NOMO-1 treated with dmso at 0.1 percent for 144 hours (cell line): ENCODE results near the gene SEC14L6.

ENCODE experiments used
- DNase-seq: peaks from one replicate; lab custom pipeline; 2025; ENCODE audit not compliant: unreplicated experiment; lab: John Stamatoyannopoulos, UW

SEC14L6 gene

DNA sequence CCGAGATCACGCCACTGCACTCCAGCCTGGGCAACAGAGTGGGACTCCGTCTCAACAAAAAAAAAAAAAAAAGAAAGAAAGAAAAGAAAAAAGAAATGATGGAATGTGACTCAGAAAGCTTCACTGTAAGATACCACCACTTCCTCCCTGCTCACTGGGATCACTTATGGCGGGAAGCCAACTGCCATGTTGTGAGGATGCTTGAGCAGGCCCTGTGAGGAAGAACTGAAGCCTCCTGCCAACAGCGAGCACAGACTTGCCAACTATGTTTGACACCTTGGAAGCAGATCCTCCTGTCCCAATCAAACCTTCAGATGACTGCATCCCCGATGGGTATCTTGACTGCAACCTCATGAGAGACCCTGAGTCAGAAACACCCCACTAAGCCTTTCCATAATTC, 8.3 kb downstream of the SEC14L6 start:
- DNase-seq: no peak

DNA sequence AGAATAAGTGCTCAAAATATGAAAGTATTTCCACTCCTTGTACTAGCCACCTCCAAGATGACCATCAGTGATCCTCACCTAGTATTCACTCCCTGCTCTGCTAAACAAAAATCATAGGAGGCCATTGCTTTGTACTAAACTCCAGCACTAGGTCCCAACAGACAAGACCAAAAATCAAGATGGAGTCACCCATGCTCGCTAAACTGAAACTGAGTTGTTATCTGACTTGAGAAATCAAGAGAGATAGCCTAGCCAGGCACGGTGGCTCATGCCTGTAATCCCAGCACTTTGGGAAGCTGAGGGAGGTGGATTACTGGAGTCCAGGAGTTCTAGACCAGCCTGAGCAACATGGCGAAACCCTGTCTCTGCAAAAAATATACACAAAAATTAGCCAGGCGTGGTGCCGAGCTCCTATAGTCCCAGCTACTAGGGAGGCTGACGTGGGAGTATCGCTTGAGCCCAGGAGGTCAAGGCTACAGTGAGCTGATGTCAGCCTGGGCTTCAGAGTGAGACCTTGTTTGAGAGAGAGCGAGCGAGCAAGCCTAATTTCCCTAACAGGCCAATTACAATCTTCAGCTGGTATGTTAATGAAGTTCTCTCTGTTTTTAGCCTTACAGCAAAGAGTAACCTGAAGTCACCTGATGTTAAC, 9.3 kb downstream of the SEC14L6 start:
- no peak for DNase-seq

DNA sequence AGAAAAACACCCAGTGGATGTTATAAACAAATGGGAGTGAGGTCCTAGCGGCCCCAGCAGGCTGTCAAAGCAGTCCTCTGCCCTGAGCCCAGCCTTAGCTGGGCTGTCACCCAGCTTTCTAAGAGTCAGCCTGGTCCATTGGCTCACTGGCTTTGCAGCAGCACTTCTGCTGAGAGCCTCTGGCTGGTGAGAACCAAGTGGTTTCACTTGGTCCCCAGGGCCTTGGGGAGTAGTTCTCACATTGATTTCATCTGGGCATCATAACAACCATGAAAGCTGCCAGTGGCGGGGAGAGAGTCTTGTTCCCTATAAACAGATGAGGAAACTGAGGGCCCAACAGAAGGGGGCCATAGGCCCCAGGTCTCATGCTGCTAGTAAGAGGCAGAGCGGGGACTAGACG, 11.4 kb downstream of the SEC14L6 start:
- DNase-seq: no peak

DNA sequence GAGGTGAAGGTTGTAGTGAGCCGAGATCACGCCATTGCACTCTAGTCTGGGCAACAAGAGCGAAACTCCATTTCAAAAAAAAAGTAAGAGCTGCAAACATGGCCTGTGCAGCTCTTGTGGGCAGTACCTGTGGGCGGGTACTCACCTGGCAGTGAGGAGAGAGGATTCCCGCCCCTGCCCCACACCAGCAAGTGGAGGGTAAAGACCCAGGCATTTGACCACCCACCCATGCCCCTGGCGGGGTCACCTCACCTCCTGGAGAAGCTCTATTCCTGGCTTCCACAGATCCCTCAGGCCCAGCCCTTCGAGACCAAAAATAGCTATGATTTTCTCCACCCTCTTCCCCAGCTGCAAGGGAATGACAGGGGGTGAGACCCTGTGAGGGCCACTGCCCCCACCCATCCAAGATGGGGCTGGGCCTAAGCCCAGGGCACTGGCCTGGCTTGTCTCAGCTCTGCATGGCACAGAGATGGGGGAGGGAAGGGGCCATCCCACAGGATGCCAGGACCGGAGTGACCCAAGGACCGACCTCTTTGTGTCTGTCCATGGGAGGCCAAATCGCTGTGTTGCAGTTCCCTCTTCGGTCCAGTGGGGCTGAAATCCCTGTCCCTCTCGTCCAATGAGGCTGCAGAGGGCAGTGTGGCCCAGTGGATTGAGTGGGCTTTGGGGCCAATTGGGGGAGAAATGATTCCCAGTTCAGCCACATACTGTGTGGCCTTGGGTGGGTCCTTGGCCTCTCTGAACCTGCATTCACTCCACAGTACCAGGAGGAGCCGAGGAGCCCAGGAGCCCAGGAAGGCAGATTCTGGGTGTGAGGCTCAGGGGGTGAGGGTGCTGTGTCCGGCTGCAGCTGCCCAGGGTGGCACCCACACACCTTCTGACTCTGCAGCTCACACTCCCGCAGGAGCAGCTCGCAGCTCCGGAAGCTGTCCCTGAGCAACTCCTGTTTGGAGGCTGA, 14.6 kb downstream of the SEC14L6 start:
- DNase-seq: no peak

DNA sequence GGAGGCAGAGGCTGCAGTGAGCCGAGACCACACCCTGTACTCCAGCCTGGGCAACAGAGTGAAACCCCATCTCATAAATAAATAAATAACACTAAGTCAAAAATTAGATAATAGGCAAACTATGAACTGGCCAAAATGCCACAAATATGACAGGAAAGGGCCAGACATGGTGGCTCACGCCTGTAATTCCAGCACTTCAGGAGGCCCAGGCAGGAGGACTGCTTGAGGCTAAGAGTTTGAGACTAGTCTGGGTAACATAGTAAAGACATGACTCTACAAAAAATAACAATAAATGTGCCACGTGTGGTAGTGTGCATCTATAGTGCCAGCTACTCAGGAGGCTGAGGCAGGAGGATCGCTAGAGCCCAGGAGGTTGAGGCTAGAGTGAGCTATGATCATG, 19.9 kb downstream of the SEC14L6 start:
- no peak for DNase-seq

DNA sequence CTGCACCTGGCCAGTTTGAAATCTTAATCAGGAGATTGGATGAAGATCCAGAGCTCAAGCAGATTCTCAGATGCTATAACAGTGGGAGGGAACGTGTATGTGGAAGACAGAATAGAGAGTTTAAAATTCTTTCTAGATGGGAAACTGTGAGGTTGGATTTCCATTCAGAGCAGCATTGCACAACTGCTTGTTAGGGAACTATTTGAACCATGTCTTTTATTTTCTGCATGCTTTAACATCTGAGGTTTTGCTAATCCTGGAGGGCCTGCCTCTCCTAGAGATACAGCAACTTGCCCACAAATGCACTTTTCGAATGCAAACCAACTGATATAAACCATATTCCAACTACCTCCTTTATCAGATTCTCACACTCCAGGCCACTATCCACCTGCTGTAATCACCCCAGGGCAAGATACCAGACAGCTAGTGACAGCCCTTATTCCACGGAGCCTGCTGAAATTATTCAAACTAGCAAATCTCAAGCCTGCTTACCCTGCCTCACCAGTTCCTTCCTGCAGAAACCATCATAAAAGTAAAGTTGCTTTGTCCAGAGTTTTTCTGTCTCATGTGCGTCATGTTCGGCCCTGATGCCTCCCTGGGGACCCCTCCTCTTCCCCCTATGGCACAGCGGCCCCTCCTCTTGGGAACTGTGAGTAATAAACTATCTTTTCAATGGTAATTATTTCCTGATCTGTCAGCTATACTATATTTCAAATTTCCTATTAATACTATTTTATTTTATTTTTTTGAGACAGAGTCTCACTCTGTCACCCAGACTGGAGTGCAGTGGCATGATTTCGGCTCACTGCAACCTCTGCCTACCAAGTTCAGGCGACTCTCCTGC, 22.7 kb downstream of the SEC14L6 start:
- DNase-seq: no peak

DNA sequence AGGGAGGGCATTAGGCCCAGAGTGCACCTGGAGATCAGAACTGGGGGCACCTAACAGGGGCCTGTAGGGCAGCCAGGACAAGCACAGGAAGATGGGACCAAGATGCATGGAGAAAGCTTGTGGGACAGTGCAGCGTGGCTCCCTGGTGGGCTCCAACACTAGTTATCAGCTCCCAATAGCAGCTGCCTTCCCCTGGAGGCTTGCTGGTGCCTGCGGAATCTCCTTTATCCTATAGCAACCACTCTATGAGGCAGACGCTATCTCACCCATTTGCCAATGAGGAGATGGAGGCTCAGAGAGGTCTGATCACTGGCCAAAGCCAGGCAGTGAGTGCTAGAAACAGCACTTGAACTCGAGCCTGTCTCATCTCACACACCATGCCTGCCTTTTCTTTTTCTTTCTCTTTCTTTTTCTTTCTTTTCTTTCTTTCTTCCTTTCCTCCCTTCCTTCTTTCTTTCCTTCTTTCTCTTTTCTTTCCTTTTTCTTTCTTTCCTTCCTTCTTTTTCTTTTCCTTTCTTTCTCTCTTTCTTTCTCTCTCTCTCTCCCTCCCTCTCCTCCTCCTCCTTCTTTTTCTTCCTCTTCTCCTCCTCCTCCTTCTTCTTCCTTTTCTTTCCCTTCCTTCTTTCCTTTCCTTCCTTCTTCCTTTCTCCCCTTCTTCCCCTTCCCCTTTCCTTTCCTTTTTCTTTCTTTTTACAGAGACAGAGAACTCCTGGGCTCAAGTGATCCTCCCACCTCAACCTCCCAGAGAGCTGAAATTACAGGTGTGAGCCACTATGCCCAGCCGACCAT, 25.0 kb downstream of the SEC14L6 start:
- no peak for DNase-seq

DNA sequence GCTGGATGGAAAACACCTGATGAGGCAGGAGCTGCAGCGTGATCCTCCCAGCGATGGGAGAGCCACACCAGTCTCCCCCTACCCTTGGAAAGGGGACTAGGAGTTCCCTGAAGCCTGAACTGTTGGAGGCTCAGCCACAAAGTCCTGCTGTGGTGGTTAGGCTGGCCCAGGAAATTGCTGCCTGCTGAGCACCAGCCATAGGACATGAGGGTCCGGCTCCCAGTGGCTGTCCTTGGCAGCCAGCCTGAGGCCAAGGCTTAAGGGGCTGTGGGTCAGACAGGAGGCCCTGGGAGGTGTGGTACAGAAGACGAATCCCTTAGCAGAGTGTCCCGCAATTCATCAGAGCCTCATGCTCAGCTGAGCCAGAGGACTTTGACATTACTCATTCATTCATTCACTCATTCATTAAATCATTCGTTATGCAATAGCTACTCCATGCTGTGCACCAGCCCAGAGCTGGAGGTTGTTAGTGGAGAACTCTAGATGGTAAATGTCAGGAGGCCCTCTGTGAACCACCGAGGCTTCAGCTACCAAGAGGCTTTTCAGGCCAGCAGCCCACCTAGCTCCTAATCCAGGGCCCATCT, 26.6 kb downstream of the SEC14L6 start:
- DNase-seq: no peak

DNA sequence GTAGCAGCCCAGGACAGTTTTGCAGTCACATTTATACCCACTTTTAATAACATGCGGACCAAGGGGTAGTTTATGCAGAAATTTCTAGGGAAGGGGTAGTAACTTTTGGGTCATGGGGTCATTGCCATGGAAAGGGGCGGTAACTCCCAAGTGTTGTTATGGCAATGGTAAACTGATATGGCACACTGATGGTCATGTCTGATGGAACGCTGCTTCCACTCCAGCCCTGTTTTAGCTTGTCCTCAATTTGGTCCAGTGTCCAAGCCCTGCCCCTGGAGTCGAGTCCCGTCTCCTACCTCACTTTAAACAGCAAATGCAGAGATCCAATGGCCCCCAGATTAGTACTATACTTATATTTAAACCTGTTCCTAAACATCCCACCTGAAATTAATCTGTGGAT, 29.8 kb downstream of the SEC14L6 start:
- no peak for DNase-seq

DNA sequence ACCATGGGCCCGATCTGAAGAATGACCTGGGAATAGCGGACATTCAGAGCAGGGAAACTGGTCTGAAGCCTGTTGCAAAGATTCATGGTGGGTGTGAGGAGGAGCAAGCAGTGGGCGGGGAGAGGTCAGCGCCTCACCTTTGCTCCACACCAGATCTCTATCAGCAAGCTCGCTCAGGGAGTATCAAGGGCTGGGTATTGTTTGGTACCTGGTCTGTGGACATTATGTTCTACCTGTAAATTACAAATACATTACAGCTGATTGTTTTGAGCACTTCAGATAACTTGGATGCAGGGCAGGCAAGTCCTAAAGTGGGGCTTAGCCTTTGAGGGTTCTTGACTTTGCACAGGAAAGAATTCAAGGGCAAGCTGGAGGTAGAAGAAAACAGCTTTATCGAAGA, 30.3 kb downstream of the SEC14L6 start:
- no peak for DNase-seq

DNA sequence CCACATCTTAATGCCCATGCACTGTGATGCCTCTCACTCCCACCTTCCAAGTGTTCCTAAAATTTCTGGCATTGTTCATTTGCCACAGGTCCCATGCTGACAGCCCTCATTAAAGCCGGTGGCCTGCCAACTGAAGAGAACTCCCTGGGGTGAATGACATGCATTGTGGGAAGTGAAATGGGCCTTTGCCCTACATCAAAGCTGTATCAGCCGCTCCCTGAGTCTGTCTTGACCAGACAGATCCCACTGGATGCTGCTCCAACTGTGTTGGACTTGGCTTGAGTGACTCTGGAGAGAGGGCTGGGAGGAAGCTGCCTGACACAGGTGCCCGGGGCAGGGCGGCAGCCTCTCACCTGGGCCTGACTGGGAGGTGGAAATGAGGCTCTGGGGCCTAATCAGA, 32.3 kb downstream of the SEC14L6 start:
- no peak for DNase-seq

DNA sequence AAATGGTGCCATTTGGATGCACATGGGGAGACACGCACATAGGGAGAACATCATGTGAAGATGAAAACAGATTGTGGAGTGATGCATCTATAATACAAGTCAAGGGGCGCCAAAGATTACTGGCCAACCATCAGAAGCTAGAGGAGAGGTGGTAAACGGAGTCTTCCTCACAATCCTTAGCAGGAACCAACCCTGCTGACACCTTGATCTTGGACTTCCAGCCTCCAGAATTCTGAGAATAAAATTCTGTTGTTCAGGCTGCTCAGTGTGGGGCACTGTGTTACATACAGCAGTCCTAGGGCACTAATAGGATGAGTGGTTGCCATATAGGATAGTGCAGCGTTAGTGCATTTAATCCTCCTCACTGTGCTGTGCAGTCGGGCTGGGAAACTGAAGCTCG, 33.1 kb downstream of the SEC14L6 start:
- DNase-seq: no peak

DNA sequence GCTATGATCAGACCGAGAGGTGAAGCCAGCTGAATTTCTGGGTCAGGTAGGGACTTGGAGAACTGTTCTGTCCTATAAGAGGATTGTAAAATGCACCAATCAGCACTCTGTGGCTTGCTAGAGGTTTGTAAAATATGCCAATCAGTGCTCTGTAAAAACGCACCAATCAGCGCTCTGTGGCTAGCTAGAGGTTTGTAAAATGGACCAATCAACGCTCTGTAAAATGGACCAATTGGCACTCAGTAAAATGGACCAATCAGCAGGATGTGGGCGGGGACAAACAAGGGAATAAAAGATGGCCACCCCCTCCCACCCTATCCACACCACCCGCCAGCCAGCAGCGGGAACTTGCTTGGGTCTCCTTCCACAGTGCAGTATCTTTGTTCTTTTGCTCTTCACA, 34.6 kb downstream of the SEC14L6 start:
- no peak for DNase-seq

DNA sequence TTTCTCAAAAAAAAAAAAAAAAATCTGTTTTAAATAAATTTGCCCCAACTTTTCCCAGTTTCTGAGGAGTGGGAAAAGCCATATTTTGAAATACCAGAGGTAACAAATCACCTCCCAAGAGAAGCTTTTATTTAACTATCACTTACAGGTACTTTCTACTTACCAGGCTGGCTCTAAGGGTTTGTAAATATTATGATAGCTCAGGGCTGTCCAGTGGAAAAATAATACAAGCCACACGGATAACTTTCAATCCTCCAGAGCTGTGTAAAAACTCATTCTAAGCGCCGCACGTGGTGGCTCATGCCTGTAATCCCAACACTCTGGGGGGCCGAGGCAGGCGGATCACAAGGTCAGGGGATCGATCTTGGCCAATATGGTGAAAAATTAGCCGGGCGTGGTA, 35.4 kb downstream of the SEC14L6 start:
- no peak for DNase-seq

DNA sequence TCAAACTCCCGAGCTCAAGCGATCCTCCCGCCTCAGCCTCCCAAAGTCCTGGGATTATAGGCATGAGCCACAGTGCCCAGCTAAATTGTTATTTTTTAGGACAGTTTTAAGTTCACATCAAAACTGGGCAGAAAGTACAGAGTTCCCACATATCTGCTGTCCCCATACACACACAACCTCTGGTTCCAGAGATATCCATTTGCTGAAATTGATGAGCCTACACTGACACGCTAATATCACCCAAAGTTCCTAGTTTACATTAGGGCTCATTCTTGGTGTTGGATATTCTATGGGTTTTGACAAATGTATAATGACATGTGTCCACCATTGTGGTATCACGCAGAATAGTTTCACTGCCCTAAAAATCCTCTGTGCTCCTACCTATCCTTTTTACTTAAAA, 38.3 kb downstream of the SEC14L6 start:
- DNase-seq: no peak

DNA sequence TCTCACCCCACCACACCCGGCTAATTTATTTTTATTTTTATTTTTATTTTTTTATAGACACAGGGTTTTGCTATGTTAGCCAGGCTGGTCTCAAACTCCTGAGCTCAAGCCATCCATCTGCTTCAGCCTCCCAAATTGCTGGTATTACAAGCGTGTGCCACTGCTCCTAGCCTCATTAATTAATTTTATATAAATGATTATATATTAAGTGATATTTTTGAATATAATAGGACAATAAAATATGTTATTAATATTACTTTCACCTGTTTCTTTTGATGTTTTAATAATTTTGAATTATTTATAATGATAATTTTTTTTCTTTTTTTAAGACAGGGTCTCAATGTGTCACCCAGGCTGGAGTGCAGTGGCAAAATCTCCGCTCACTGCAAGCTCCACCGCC, 38.9 kb downstream of the SEC14L6 start:
- DNase-seq: no peak

DNA sequence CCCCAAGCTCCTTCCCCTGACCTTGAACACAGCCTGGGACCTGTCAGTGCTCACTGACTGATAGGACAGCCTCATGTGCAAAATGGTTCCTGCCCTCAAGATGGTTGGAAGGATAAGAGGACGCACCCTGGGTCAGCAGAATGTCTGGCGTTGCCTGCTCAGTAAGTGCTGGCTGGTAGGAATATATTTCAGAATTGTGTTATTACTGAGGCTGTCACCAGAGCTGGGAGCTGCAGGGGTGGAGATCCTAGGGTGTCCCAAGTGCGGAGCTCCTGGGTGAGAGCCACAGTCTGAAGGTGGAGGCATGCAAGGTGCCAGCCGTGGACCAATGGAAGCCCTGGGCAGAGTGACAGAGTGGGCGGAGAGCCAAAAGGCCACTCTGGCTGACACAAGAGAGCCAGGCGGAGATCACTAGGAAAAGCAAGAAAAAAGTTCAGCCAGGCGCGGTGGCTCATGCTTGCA, 40.0 kb downstream of the SEC14L6 start:
- no peak for DNase-seq

DNA sequence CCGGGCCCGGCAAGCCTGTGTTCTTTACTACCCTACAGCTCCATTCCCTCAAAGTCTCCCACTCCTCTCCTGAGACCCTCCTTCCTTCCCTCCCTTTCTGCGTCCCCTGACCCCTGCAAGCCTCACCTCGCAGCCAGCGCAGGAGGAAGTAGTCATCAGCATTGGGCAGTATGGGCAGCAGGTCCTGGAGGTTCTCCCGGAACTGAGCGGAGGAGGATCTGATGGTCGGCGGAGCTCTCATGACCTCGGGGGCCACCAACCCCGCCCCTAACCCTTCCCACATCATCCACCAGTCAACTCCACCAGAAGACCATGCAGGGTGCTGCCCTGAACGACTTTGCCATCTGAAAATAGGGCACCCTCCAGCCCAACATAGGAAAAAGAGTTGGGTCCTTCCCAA, 43.0 kb downstream of the SEC14L6 start:
- no peak for DNase-seq

DNA sequence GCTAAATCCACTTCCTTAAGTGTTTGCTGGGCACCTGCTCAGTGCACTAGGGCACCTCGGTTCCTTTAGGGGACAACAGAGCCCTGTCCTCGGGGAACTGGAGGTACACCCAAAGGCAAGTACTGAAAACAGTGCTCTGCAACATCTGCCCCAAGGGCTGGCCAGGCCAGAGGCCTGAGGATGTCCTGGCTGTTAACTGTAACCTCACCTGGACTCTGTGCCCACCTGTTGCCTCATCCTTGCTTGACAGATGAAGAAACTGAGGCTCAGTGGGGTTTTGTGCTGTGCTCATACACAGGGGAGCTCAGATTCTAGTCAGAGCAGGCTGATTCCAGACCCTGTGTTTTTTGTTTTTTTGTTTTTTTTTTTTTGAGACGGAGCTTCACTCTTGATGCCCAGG, 43.6 kb downstream of the SEC14L6 start:
- no peak for DNase-seq

DNA sequence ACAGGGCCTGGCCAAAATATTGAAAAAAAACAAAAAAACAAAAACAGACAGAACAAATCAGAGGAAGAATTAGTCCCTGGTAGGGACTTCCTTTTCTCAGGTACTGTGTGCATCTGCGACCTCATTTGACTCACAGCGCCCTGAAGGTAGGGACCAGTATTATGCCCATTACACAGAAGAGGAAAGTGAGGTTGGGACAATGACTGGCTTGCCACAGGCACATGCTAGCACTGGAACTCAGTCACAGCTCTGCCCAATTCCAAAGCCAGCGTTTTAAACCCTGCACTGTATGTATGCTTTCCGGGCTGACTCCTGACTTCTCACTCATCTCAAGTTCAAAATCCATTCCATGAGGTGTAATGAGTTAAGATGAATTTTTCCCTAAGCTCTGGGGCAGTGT, 44.4 kb downstream of the SEC14L6 start:
- DNase-seq: no peak
